ENCODE results near the gene SVIL.
A peak's percentile ranks its signal among the peaks of the same experiment; 100 is the strongest.
"Not testable (repeated sequence)": the region's sequence is repeated elsewhere in the genome, so short reads cannot be mapped to it uniquely, and the experiment has no call there.

The SVIL gene

DNA sequence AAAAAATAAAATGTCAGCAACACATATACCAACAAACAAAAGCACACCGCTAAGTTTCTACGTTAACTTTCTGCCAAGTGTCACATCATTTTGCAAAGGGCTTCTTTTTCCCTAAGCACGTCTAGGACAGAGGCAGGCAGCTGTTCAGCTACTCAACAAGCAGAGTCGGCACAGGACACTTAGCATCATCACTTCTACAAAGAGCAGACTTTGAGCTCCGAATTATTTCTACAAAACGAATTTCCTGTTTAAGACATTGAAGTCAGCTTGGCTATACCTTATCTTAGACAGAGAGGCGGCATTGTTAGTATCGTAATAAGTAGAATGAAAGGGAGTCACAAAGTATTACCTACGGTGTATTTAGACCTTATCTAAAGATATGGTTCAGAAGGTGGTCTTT, 110.1 kb downstream of the SVIL start:
- no peaks in the 10 kb centered on the region for H3K27me3 ChIP-seq (ENCODE audit: control insufficient read depth in 2 of 2, insufficient read depth in 2 of 2, low read length in 2 of 2)
- no peaks in the 10 kb centered on the region for H3K9me3 ChIP-seq (ENCODE audit: control insufficient read depth in 2 of 2, low read length in 2 of 2)
- peak overlapping the region; percentile 71 to 73 for H3K27ac ChIP-seq (ENCODE audit: low read depth in 2 of 2, low read length in 2 of 2)
- peaks cover 6 to 11% of the 10 kb centered on the region in 2 donors for H3K4me1 ChIP-seq (ENCODE audit: control insufficient read depth in 2 of 2, insufficient read depth in 2 of 2, low read length in 2 of 2)
- peaks cover 22 to 30% of the 10 kb centered on the region in 2 donors for H3K36me3 ChIP-seq (ENCODE audit: control insufficient read depth in 2 of 2, insufficient read depth in 2 of 2, low read length in 2 of 2)
- no peak overlapping the region for H3K4me3 ChIP-seq (ENCODE audit: low read length in 2 of 2)
- H3K9ac ChIP-seq (ENCODE audit: low read depth in 1 of 2, low read length in 2 of 2), result peak overlapping the region in 1 of 2 donors; percentile 28

DNA sequence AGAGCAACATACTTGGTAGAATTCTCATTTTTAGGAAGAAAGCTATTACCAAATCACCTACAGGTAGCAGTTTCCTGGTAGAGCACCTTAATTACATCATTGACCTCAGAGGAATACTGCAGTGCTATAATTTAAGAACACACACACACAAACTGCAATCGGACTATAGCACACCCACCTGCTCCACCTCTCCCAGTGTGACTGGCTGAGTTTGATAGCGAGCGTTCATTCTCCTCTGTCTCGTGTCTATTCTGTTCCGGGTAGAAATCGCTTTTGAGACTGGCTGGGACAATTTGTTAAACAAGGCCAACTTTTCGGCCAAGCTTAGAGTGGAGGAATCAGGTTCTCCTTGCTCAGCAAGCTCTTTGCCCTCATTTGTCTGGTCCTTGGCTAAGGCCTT, 110.5 kb downstream of the SVIL start:
- Histone ChIP-seq H3K9me3 (ENCODE audit: control insufficient read depth in 2 of 2, low read length in 2 of 2) (no peaks in the 10 kb centered on the region), H3K27ac (ENCODE audit: low read depth in 2 of 2, low read length in 2 of 2) (peak overlapping the region; percentile 71 to 73), H3K9ac (ENCODE audit: low read depth in 1 of 2, low read length in 2 of 2) (peak overlapping the region in 1 of 2 donors; percentile 28), H3K4me3 (ENCODE audit: low read length in 2 of 2) (no peak overlapping the region), H3K27me3 (ENCODE audit: control insufficient read depth in 2 of 2, insufficient read depth in 2 of 2, low read length in 2 of 2) (no peaks in the 10 kb centered on the region), H3K36me3 (ENCODE audit: control insufficient read depth in 2 of 2, insufficient read depth in 2 of 2, low read length in 2 of 2) (peaks cover 19 to 26% of the 10 kb centered on the region in 2 donors), H3K4me1 (ENCODE audit: control insufficient read depth in 2 of 2, insufficient read depth in 2 of 2, low read length in 2 of 2) (peaks cover 8 to 11% of the 10 kb centered on the region in 2 donors)

DNA sequence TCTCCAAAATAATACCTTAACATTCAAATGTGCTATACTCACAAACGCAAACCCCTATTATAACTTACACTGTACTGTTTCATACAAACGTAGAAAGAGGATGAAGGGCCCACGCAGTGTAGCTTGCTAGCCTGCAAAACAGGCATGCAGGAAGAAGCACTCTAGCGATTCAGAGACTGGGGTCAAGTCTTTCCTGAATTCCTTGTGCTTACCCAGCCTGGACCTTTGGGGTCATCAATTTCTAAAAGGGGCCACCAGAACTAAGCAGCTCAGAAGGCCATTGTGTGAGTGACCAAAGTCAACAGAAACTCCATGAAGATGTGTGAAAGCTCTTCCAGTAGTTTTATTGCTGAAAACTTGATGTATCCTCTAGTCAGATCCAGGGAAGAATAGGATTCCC, 111.9 kb downstream of the SVIL start:
- H3K9me3 ChIP-seq (ENCODE audit: control insufficient read depth in 2 of 2, low read length in 2 of 2), result no peaks in the 10 kb centered on the region
- H3K27me3 ChIP-seq (ENCODE audit: control insufficient read depth in 2 of 2, insufficient read depth in 2 of 2, low read length in 2 of 2), result no peaks in the 10 kb centered on the region
- peaks cover 19 to 27% of the 10 kb centered on the region in 2 donors for H3K36me3 ChIP-seq (ENCODE audit: control insufficient read depth in 2 of 2, insufficient read depth in 2 of 2, low read length in 2 of 2)
- no peak overlapping the region for H3K4me3 ChIP-seq (ENCODE audit: low read length in 2 of 2)
- peaks cover 8 to 11% of the 10 kb centered on the region in 2 donors for H3K4me1 ChIP-seq (ENCODE audit: control insufficient read depth in 2 of 2, insufficient read depth in 2 of 2, low read length in 2 of 2)
- H3K9ac ChIP-seq (ENCODE audit: low read depth in 1 of 2, low read length in 2 of 2), result peak overlapping the region in 1 of 2 donors; percentile 11
- peak overlapping the region in 1 of 2 donors; percentile 32 for H3K27ac ChIP-seq (ENCODE audit: low read depth in 2 of 2, low read length in 2 of 2)

DNA sequence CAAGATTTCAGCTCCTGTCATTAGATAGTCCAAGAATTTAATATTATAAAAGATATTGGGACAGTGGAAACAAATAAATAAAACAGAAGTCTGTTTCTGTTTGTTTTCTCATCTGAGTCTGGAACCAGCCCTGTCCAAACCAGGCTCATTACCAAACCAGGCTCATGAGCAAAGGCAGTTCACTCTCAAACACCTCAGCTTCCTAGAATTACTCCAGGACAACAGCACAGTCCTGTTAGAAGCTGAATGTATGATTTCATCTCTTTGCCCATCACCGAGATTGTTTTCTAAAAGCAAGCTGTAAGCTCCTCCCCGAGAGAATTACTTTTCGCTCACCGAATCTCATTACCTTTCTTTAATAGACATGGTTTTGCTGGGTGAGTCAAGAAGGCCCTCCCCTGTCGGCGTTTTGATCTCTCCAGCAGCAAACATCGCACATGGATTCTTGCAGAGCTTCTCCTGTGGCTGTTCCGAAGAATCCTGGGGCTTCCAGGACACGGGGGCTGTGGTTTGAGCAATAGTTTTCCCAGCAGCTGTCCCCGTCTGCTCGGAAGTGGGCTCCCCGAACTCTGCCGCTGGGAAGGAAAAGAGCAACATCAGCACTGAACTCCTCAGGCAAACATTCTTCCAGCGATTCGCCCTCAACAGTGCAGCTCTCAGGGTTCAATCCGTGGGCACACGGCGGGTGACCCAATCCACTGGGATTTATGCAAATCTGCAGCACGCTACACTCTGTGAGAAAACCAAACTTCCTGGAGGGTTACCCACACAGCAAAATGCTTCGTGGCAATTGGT, 112.5 kb downstream of the SVIL start:
- peaks cover 8 to 11% of the 10 kb centered on the region in 2 donors for H3K4me1 ChIP-seq (ENCODE audit: control insufficient read depth in 2 of 2, insufficient read depth in 2 of 2, low read length in 2 of 2)
- H3K36me3 ChIP-seq (ENCODE audit: control insufficient read depth in 2 of 2, insufficient read depth in 2 of 2, low read length in 2 of 2), result peaks cover 19 to 27% of the 10 kb centered on the region in 2 donors
- no peak overlapping the region for H3K4me3 ChIP-seq (ENCODE audit: low read length in 2 of 2)
- no peaks in the 10 kb centered on the region for H3K9me3 ChIP-seq (ENCODE audit: control insufficient read depth in 2 of 2, low read length in 2 of 2)
- H3K27ac ChIP-seq (ENCODE audit: low read depth in 2 of 2, low read length in 2 of 2), result peak overlapping the region; percentile 20 to 32
- peak overlapping the region in 1 of 2 donors; percentile 11 for H3K9ac ChIP-seq (ENCODE audit: low read depth in 1 of 2, low read length in 2 of 2)
- H3K27me3 ChIP-seq (ENCODE audit: control insufficient read depth in 2 of 2, insufficient read depth in 2 of 2, low read length in 2 of 2), result no peaks in the 10 kb centered on the region

DNA sequence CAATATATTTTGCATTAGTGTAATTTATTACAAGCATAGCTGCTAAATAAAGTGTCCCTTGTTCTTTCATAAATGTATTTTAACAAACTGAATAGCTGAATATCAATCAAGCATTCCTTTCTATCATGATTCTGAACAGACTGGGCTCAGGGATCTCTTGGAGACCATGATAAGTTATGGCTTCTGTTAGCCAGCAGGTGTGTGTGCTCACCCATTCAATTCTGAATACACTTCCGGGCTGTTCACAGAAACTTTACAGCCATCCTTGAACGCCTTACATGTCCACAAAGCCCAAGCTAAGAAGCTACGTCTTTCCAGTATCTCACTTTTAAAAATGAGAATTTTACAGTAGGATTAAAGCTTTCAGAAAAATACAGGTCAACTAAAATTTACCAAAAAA, 115.1 kb downstream of the SVIL start:
- no peak overlapping the region for H3K27ac ChIP-seq (ENCODE audit: low read depth in 2 of 2, low read length in 2 of 2)
- H3K4me1 ChIP-seq (ENCODE audit: control insufficient read depth in 2 of 2, insufficient read depth in 2 of 2, low read length in 2 of 2), result peaks cover 8 to 9% of the 10 kb centered on the region in 2 donors
- H3K4me3 ChIP-seq (ENCODE audit: low read length in 2 of 2), result no peak overlapping the region
- H3K9me3 ChIP-seq (ENCODE audit: control insufficient read depth in 2 of 2, low read length in 2 of 2), result no peaks in the 10 kb centered on the region
- peaks cover 19 to 23% of the 10 kb centered on the region in 2 donors for H3K36me3 ChIP-seq (ENCODE audit: control insufficient read depth in 2 of 2, insufficient read depth in 2 of 2, low read length in 2 of 2)
- no peak overlapping the region for H3K9ac ChIP-seq (ENCODE audit: low read depth in 1 of 2, low read length in 2 of 2)
- no peaks in the 10 kb centered on the region for H3K27me3 ChIP-seq (ENCODE audit: control insufficient read depth in 2 of 2, insufficient read depth in 2 of 2, low read length in 2 of 2)

DNA sequence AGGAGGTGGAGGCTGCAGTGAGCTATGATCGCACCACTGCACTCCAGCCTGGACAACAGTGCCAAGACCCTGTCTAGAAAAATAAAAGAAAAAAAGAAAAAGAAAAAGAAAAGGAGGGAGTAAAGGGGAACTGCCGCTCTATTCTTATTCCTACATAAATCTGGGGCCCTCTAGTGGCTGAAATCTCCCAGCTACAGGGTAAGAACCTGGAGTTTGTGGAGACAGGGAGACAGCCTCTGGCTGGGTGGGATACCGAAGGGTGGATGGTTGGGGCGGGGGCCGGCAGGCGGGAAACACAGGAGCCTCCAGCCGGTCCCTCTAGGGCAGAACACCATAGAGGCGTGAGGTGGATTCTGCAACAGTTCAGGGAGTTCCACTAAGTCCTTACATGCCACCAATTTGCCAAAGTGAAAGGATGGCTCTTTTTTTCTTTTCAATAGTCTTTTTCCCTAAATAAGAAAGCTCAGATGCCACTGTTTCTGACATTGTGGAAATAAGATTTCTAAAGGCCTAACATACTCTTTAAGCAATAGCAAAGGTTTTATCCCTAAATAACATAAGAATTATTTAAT, 117.3 kb downstream of the SVIL start:
- no peak overlapping the region for H3K27ac ChIP-seq (ENCODE audit: low read depth in 2 of 2, low read length in 2 of 2)
- H3K4me1 ChIP-seq (ENCODE audit: control insufficient read depth in 2 of 2, insufficient read depth in 2 of 2, low read length in 2 of 2), result peaks cover 0 to 2% of the 10 kb centered on the region in 2 donors
- H3K9ac ChIP-seq (ENCODE audit: low read depth in 1 of 2, low read length in 2 of 2), result no peak overlapping the region
- peaks cover 13% of the 10 kb centered on the region in 2 donors for H3K36me3 ChIP-seq (ENCODE audit: control insufficient read depth in 2 of 2, insufficient read depth in 2 of 2, low read length in 2 of 2)
- H3K4me3 ChIP-seq (ENCODE audit: low read length in 2 of 2), result no peak overlapping the region
- H3K27me3 ChIP-seq (ENCODE audit: control insufficient read depth in 2 of 2, insufficient read depth in 2 of 2, low read length in 2 of 2), result no peaks in the 10 kb centered on the region
- no peaks in the 10 kb centered on the region for H3K9me3 ChIP-seq (ENCODE audit: control insufficient read depth in 2 of 2, low read length in 2 of 2)

DNA sequence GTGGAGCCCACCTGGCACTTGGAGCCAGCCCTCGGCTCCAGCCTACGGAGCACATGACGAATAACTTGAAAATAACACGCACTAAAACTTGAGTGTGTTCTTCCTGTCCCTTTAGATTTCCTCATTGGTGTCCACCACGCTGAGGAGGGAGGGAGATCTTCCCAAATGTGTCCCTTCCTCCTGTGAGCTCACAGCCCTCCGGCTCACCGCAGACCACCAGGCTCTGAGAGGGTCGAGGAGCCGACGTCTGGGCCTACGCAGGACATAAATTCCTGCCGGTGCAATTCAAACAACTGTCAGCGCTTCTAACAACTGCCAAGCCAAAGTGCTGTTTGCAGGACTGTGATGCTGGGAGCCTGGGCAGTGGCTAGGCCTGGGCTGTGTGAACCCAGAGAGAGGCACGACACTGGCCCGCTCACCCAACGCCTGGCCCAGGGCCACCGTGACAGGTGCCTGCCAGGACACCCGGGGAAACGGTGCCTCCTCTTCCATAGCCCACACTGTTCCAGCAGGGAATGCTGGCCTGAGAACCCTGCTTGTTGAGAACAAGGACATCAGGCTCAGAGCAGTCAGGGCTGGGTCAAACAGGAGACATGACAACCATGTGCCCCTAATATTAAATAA, 118.3 kb downstream of the SVIL start:
- not testable (repeated sequence) for H3K4me1 ChIP-seq (ENCODE audit: control insufficient read depth in 2 of 2, insufficient read depth in 2 of 2, low read length in 2 of 2); H3K27me3 ChIP-seq (ENCODE audit: control insufficient read depth in 2 of 2, insufficient read depth in 2 of 2, low read length in 2 of 2); H3K9ac ChIP-seq (ENCODE audit: low read depth in 1 of 2, low read length in 2 of 2); H3K4me3 ChIP-seq (ENCODE audit: low read length in 2 of 2); H3K27ac ChIP-seq (ENCODE audit: low read depth in 2 of 2, low read length in 2 of 2); H3K9me3 ChIP-seq (ENCODE audit: control insufficient read depth in 2 of 2, low read length in 2 of 2)
- peaks cover 14 to 18% of the 10 kb centered on the region in 2 donors for H3K36me3 ChIP-seq (ENCODE audit: control insufficient read depth in 2 of 2, insufficient read depth in 2 of 2, low read length in 2 of 2)

DNA sequence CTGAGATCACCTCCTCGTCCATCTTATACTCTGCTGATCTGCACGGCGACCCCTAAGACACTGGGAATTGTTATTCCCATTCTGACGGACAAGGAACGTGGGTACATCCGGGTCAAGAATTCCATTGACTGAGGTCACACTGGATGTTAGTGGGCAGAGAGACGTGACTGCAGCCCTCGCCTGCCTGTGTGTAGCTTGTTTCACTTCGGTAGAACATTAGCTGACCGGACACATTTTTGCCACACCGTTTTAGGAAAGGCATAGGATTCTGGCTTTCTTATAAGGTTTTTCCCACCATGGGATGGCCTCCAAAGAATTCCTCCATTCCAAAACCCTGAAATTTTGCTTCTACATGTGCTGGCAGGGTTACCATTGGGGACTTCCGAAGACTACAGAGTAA, 118.9 kb downstream of the SVIL start:
- not testable (repeated sequence) for H3K27ac ChIP-seq (ENCODE audit: low read depth in 2 of 2, low read length in 2 of 2); H3K4me1 ChIP-seq (ENCODE audit: control insufficient read depth in 2 of 2, insufficient read depth in 2 of 2, low read length in 2 of 2); H3K27me3 ChIP-seq (ENCODE audit: control insufficient read depth in 2 of 2, insufficient read depth in 2 of 2, low read length in 2 of 2); H3K9me3 ChIP-seq (ENCODE audit: control insufficient read depth in 2 of 2, low read length in 2 of 2); H3K4me3 ChIP-seq (ENCODE audit: low read length in 2 of 2); H3K9ac ChIP-seq (ENCODE audit: low read depth in 1 of 2, low read length in 2 of 2)
- peaks cover 13 to 17% of the 10 kb centered on the region in 2 donors for H3K36me3 ChIP-seq (ENCODE audit: control insufficient read depth in 2 of 2, insufficient read depth in 2 of 2, low read length in 2 of 2)

DNA sequence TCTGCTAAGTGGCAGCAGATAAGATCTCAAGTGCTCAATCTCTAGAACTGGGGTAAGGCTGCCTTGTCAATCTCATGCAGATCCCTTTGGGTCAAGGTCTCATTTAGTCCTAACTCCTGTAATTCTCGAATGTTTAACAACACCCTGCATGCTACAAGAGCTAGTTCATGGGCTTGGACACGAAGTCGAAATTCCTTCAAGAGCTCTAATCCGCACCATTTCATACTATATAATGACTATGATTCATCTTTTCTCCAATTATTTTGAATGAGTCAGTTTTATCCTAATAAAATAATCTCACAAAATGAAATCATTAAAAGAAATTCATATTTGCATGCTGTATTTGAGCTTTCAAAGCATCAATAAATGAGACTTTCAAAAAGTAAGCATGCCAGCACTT, 119.7 kb downstream of the SVIL start:
- H3K9ac ChIP-seq (ENCODE audit: low read depth in 1 of 2, low read length in 2 of 2); H3K27ac ChIP-seq (ENCODE audit: low read depth in 2 of 2, low read length in 2 of 2); H3K4me1 ChIP-seq (ENCODE audit: control insufficient read depth in 2 of 2, insufficient read depth in 2 of 2, low read length in 2 of 2); H3K9me3 ChIP-seq (ENCODE audit: control insufficient read depth in 2 of 2, low read length in 2 of 2); H3K27me3 ChIP-seq (ENCODE audit: control insufficient read depth in 2 of 2, insufficient read depth in 2 of 2, low read length in 2 of 2); H3K4me3 ChIP-seq (ENCODE audit: low read length in 2 of 2): not testable (repeated sequence)
- H3K36me3 ChIP-seq (ENCODE audit: control insufficient read depth in 2 of 2, insufficient read depth in 2 of 2, low read length in 2 of 2), result peaks cover 13 to 18% of the 10 kb centered on the region in 2 donors

DNA sequence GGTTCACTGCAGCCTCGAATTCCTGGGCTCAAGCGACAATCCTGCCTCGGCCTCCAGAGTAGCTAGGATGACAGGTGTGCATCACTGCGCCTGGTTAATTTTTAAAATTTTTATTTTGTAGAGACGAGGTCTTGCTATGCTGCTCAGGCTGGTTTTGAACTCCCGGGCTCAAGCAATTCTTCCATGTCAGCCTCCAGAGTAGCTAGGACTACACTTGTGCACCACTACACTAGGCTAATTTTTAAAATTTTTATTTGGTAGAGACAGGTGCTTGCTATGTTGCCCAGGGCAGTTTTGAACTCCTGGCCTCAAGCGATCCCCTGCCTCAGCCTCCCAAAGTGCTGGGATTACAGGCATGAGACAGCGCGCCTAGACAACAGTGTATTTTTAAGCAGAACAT, 120.5 kb downstream of the SVIL start:
- no peaks in the 10 kb centered on the region for H3K9me3 ChIP-seq (ENCODE audit: control insufficient read depth in 2 of 2, low read length in 2 of 2)
- H3K36me3 ChIP-seq (ENCODE audit: control insufficient read depth in 2 of 2, insufficient read depth in 2 of 2, low read length in 2 of 2), result peaks cover 16 to 20% of the 10 kb centered on the region in 2 donors
- H3K4me3 ChIP-seq (ENCODE audit: low read length in 2 of 2), result no peak overlapping the region
- no peak overlapping the region for H3K27ac ChIP-seq (ENCODE audit: low read depth in 2 of 2, low read length in 2 of 2)
- H3K4me1 ChIP-seq (ENCODE audit: control insufficient read depth in 2 of 2, insufficient read depth in 2 of 2, low read length in 2 of 2), result no peaks in the 10 kb centered on the region
- H3K27me3 ChIP-seq (ENCODE audit: control insufficient read depth in 2 of 2, insufficient read depth in 2 of 2, low read length in 2 of 2), result no peaks in the 10 kb centered on the region
- no peak overlapping the region for H3K9ac ChIP-seq (ENCODE audit: low read depth in 1 of 2, low read length in 2 of 2)
